ENCODE data around the gene ALG14. TPM values are rescaled to one million over a fixed set of nuclear protein-coding genes. Genes with fewer than 3 reads are reported as not detected.

The ALG14 gene
- total and polyA plus RNA-seq, 2 of the 4 experiments (the other 2 are of a cell fraction): 1.7 to 2.0 TPM

GRCh38 chr1:95067062-95067461 lies 5.7 kb downstream of the ALG14 start:
- no peak overlapping the region for H2BK15ac ChIP-seq (ENCODE audit: low read depth, low read length)
- no peak overlapping the region for H3K9ac ChIP-seq (ENCODE audit: low read depth, low read length)
- H4K5ac ChIP-seq (ENCODE audit: low read depth, low read length): no peak overlapping the region
- H2BK120ac ChIP-seq (ENCODE audit: low read depth, low read length): no peak overlapping the region
- no peak overlapping the region for H3K18ac ChIP-seq (ENCODE audit: low read depth, low read length)
- POLR2A ChIA-PET (ENCODE audit: unreplicated experiment): no interaction called here
- peaks cover 5% of the 10 kb centered on the region for H3K9me1 ChIP-seq (ENCODE audit: insufficient read depth, low read length)
- BruUV-seq (replicated peaks): no TSS peak
- H2BK5ac ChIP-seq (ENCODE audit: low read depth, low read length, poor library complexity, severe bottlenecking): no peak overlapping the region
- no peak overlapping the region for H2AFZ ChIP-seq (replicated peaks; ENCODE audit: low read length, poor library complexity)
- H2BK20ac ChIP-seq (ENCODE audit: low read depth, low read length): no peak overlapping the region
- no peak overlapping the region for H4K91ac ChIP-seq (ENCODE audit: insufficient read depth, low read depth, low read length)
- ATAC-seq (ENCODE audit: low read depth): no peak
- CTCF ChIA-PET: interaction anchor here (1.2 kb wide), 1 partner anchor 17 kb away, joined by 6 read pairs; no protein-coding TSS in a partner anchor
- no peak overlapping the region for H3K14ac ChIP-seq (replicated peaks; ENCODE audit: low read depth, low read length)
- no peaks in the 10 kb centered on the region for H3K27me3 ChIP-seq (ENCODE audit: control insufficient read depth, insufficient read depth, low read length)
- DNase-seq: no peak
- H3K9me3 ChIP-seq (ENCODE audit: control insufficient read depth, insufficient read depth, low read length): no peaks in the 10 kb centered on the region
- no peak overlapping the region for H3K23ac ChIP-seq (ENCODE audit: low read depth, low read length)
- dilution Hi-C loops (cut with HindIII; ENCODE audit: low sequenced_read_pairs, unreplicated experiment) (no loop called here), in situ Hi-C loops (cut with MboI; ENCODE audit: low sequenced_read_pairs) (no loop called here), intact Hi-C loops (cut with micrococcal nuclease) (no loop called here)
- H3K56ac ChIP-seq (ENCODE audit: extremely low read depth, insufficient read depth, low read length): no peak overlapping the region
- H2AK9ac ChIP-seq (replicated peaks; ENCODE audit: low read depth, low read length, poor library complexity): no peak overlapping the region
- no peaks in the 10 kb centered on the region for H4K20me1 ChIP-seq (ENCODE audit: insufficient read depth, low read length)
- H3K27ac ChIP-seq (ENCODE audit: insufficient read depth, low read length): no peak overlapping the region
- TF ChIP-seq BHLHE40 (IDR thresholded peaks at IDR 0.05; ENCODE audit: low read depth, low read length) (no peak), POLR2A (IDR thresholded peaks at IDR 0.05; ENCODE audit: low read depth, low read length) (no peak)
- TF ChIP-seq, protein P1, sequence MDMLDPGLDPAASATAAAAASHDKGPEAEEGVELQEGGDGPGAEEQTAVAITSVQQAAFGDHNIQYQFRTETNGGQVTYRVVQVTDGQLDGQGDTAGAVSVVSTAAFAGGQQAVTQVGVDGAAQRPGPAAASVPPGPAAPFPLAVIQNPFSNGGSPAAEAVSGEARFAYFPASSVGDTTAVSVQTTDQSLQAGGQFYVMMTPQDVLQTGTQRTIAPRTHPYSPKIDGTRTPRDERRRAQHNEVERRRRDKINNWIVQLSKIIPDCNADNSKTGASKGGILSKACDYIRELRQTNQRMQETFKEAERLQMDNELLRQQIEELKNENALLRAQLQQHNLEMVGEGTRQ (IDR thresholded peaks at IDR 0.05; ENCODE audit: low read depth, low read length): no peak
- TF ChIP-seq, protein P2, sequence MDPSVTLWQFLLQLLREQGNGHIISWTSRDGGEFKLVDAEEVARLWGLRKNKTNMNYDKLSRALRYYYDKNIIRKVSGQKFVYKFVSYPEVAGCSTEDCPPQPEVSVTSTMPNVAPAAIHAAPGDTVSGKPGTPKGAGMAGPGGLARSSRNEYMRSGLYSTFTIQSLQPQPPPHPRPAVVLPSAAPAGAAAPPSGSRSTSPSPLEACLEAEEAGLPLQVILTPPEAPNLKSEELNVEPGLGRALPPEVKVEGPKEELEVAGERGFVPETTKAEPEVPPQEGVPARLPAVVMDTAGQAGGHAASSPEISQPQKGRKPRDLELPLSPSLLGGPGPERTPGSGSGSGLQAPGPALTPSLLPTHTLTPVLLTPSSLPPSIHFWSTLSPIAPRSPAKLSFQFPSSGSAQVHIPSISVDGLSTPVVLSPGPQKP (IDR thresholded peaks at IDR 0.05; ENCODE audit: borderline replicate concordance, low read depth, low read length): no peak
- peaks cover 8 to 19% of the 10 kb centered on the region in 2 experiments for H3K79me1 ChIP-seq (ENCODE audit: low read depth in 1 of 2, low read length in 2 of 2)
- H3K4ac ChIP-seq (ENCODE audit: low read depth, low read length): no peak overlapping the region
- H4K8ac ChIP-seq (ENCODE audit: low read depth in 2 of 2, low read length in 2 of 2): no peak overlapping the region
- H3K4me2 ChIP-seq (ENCODE audit: low read depth, low read length): no peak overlapping the region
- WGBS, 2 experiments (ENCODE audit: extremely low coverage in 2 of 2, insufficient read length in 1 of 2): no CpG with 5 or more reads among the region's 2 CpGs
- no peak overlapping the region for H3K4me3 ChIP-seq (ENCODE audit: insufficient read depth, low read depth, low read length)
- no peak overlapping the region for H2AK5ac ChIP-seq (ENCODE audit: low read depth, low read length)
- H3K4me1 ChIP-seq (ENCODE audit: control insufficient read depth, insufficient read depth, low read length): no peaks in the 10 kb centered on the region
- H3K36me3 ChIP-seq (ENCODE audit: control insufficient read depth, insufficient read depth, low read length): no peaks in the 10 kb centered on the region
